ENCODE data around the gene ABI1. TPM values are rescaled to one million over a fixed set of nuclear protein-coding genes. Genes with fewer than 3 reads are reported as not detected.
A peak's percentile ranks its signal among the peaks of the same experiment; 100 is the strongest.

Gene ABI1
- total and polyA plus RNA-seq, 2 of the 13 experiments (the other 11 are each of a cell fraction or from before 2014, with no cell fraction given): 20.9 to 22.9 TPM

DNA sequence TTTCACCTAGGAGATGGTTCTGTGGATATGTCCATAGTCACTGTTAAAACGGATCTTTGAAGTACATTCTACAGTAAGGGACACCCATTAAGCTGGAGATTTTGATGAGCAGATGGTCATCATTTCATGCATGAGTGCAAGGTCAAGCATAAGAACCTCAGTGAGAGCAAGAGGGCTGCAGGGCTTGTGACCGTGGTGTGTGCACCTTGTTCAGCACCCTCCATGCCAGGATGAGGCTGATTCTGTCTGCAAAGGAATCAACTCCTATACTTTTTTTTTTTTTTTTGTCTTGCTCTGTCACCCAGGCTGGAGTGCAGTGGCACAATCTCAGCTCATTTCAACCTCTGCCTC, 145.6 kb downstream of the ABI1 start:
- ChIA-PET CTCF (ENCODE audit: low intra/inter-chr PET ratio, low total read pairs) (no interaction called here), POLR2A (interaction anchor here (1.0 kb wide), 1 partner anchor 18 kb away, joined by 3 read pairs; the partner anchor contains the start of gene PDSS1)
- Histone ChIP-seq H3K36me3 (replicated peaks in 1 of 2; ENCODE audit: control insufficient read depth in 1 of 2, insufficient read depth in 2 of 2, low read length in 2 of 2) (peaks cover 6 to 29% of the 10 kb centered on the region in 2 experiments), H3K4me1 (ENCODE audit: insufficient read depth, low read length) (peaks cover 17% of the 10 kb centered on the region), H3K79me2 (ENCODE audit: insufficient read depth, low read length) (no peaks in the 10 kb centered on the region), H3K27me3 (ENCODE audit: control insufficient read depth in 1 of 2, insufficient read depth in 2 of 2, low read length in 2 of 2) (no peaks in the 10 kb centered on the region), H2AFZ (ENCODE audit: low read length) (peak overlapping the region; percentile 49), H4K20me1 (ENCODE audit: insufficient read depth, low read length) (no peaks in the 10 kb centered on the region), H3K4me3 (replicated peaks in 1 of 3; ENCODE audit: insufficient read depth in 1 of 3, low read depth in 2 of 3, low read length in 3 of 3) (no peak overlapping the region), H3K27ac (ENCODE audit: extremely low read length, insufficient read depth, low read length) (peak overlapping the region; percentile 60), H3K9ac (ENCODE audit: insufficient read depth, low read depth, low read length) (no peak overlapping the region), H3K4me2 (ENCODE audit: low read depth, low read length) (peak overlapping the region; percentile 25; the same call in 1 of the 2 replicates), H3K9me3 (ENCODE audit: low read length) (no peaks in the 10 kb centered on the region)
- 66% methylated on average over 2 of the region's 2 CpGs for WGBS (ENCODE audit: low lambda C conversion rate)
- BruUV-seq (replicated peaks): no TSS peak
- FAIRE-seq (no peak), ATAC-seq (peak; percentile 61), DNase-seq (ENCODE audit: low spot score) (no peak)
- intact Hi-C loops (cut with micrococcal nuclease; ENCODE audit: unreplicated experiment) (no loop called here), in situ Hi-C loops (cut with HindIII; ENCODE audit: extremely low pct_ligation_motif_present, low pct_unique_long_range_greater_than_20kb) (no loop called here)
- TF ChIP-seq ATRX (CRISPR knock-in tag; IDR thresholded peaks at IDR 0.05; ENCODE audit: borderline replicate concordance) (no peak), SETDB1 (CRISPR knock-in tag; IDR thresholded peaks at IDR 0.05; ENCODE audit: borderline replicate concordance) (no peak), ERF (CRISPR knock-in tag; IDR thresholded peaks at IDR 0.05) (no peak), ELF4 (CRISPR knock-in tag; IDR thresholded peaks at IDR 0.05; ENCODE audit: borderline replicate concordance) (no peak), ZNF207 (IDR thresholded peaks at IDR 0.05; ENCODE audit: borderline replicate concordance) (no peak), SMAD1 (CRISPR knock-in tag; IDR thresholded peaks at IDR 0.05; ENCODE audit: borderline replicate concordance, low read depth) (no peak), ZNF883 (CRISPR knock-in tag; IDR thresholded peaks at IDR 0.05; ENCODE audit: not compliant biosample characterization) (no peak)
- TF ChIP-seq, protein P1, sequence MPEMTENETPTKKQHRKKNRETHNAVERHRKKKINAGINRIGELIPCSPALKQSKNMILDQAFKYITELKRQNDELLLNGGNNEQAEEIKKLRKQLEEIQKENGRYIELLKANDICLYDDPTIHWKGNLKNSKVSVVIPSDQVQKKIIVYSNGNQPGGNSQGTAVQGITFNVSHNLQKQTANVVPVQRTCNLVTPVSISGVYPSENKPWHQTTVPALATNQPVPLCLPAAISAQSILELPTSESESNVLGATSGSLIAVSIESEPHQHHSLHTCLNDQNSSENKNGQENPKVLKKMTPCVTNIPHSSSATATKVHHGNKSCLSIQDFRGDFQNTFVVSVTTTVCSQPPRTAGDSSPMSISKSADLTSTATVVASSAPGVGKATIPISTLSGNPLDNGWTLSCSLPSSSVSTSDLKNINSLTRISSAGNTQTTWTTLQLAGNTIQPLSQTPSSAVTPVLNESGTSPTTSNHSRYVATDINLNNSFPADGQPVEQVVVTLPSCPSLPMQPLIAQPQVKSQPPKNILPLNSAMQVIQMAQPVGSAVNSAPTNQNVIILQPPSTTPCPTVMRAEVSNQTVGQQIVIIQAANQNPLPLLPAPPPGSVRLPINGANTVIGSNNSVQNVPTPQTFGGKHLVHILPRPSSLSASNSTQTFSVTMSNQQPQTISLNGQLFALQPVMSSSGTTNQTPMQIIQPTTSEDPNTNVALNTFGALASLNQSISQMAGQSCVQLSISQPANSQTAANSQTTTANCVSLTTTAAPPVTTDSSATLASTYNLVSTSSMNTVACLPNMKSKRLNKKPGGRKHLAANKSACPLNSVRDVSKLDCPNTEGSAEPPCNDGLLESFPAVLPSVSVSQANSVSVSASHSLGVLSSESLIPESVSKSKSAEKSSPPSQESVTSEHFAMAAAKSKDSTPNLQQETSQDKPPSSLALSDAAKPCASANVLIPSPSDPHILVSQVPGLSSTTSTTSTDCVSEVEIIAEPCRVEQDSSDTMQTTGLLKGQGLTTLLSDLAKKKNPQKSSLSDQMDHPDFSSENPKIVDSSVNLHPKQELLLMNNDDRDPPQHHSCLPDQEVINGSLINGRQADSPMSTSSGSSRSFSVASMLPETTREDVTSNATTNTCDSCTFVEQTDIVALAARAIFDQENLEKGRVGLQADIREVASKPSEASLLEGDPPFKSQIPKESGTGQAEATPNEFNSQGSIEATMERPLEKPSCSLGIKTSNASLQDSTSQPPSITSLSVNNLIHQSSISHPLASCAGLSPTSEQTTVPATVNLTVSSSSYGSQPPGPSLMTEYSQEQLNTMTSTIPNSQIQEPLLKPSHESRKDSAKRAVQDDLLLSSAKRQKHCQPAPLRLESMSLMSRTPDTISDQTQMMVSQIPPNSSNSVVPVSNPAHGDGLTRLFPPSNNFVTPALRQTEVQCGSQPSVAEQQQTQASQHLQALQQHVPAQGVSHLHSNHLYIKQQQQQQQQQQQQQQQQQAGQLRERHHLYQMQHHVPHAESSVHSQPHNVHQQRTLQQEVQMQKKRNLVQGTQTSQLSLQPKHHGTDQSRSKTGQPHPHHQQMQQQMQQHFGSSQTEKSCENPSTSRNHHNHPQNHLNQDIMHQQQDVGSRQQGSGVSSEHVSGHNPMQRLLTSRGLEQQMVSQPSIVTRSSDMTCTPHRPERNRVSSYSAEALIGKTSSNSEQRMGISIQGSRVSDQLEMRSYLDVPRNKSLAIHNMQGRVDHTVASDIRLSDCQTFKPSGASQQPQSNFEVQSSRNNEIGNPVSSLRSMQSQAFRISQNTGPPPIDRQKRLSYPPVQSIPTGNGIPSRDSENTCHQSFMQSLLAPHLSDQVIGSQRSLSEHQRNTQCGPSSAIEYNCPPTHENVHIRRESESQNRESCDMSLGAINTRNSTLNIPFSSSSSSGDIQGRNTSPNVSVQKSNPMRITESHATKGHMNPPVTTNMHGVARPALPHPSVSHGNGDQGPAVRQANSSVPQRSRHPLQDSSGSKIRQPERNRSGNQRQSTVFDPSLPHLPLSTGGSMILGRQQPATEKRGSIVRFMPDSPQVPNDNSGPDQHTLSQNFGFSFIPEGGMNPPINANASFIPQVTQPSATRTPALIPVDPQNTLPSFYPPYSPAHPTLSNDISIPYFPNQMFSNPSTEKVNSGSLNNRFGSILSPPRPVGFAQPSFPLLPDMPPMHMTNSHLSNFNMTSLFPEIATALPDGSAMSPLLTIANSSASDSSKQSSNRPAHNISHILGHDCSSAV (CRISPR knock-in tag; IDR thresholded peaks at IDR 0.05; ENCODE audit: borderline replicate concordance): no peak
- TF ChIP-seq, protein P2, sequence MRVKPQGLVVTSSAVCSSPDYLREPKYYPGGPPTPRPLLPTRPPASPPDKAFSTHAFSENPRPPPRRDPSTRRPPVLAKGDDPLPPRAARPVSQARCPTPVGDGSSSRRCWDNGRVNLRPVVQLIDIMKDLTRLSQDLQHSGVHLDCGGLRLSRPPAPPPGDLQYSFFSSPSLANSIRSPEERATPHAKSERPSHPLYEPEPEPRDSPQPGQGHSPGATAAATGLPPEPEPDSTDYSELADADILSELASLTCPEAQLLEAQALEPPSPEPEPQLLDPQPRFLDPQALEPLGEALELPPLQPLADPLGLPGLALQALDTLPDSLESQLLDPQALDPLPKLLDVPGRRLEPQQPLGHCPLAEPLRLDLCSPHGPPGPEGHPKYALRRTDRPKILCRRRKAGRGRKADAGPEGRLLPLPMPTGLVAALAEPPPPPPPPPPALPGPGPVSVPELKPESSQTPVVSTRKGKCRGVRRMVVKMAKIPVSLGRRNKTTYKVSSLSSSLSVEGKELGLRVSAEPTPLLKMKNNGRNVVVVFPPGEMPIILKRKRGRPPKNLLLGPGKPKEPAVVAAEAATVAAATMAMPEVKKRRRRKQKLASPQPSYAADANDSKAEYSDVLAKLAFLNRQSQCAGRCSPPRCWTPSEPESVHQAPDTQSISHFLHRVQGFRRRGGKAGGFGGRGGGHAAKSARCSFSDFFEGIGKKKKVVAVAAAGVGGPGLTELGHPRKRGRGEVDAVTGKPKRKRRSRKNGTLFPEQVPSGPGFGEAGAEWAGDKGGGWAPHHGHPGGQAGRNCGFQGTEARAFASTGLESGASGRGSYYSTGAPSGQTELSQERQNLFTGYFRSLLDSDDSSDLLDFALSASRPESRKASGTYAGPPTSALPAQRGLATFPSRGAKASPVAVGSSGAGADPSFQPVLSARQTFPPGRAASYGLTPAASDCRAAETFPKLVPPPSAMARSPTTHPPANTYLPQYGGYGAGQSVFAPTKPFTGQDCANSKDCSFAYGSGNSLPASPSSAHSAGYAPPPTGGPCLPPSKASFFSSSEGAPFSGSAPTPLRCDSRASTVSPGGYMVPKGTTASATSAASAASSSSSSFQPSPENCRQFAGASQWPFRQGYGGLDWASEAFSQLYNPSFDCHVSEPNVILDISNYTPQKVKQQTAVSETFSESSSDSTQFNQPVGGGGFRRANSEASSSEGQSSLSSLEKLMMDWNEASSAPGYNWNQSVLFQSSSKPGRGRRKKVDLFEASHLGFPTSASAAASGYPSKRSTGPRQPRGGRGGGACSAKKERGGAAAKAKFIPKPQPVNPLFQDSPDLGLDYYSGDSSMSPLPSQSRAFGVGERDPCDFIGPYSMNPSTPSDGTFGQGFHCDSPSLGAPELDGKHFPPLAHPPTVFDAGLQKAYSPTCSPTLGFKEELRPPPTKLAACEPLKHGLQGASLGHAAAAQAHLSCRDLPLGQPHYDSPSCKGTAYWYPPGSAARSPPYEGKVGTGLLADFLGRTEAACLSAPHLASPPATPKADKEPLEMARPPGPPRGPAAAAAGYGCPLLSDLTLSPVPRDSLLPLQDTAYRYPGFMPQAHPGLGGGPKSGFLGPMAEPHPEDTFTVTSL (CRISPR knock-in tag; IDR thresholded peaks at IDR 0.05; ENCODE audit: borderline replicate concordance): no peak
